Upper lobe of right lung (tissue), 1 donor: Measurements from ENCODE around the gene SPHK2. TPM values are rescaled to one million over a fixed set of nuclear protein-coding genes. Genes with fewer than 3 reads are reported as not detected.

Experiments used
- ATAC-seq: fragments of 200-7000 bp; cut with Tn5 transposase; one replicate; pipeline ENCODE4 v1.9.1; 2020; ENCODE audit warnings: mild to moderate bottlenecking, moderate library complexity
- DNase-seq: peaks from one replicate; pipeline ENCODE4 v3.0.0-alpha.2; 2020
- H3K27ac ChIP-seq: fragments of 200-600 bp; one replicate; pipeline ENCODE4 v1.8.0; 2022
- H3K27me3 ChIP-seq: fragments of 200-600 bp; one replicate; pipeline ENCODE4 v1.8.0; 2022; ENCODE audit warnings: mild to moderate bottlenecking
- H3K36me3 ChIP-seq: fragments of 200-600 bp; one replicate; pipeline ENCODE4 v1.8.0; 2022
- H3K4me1 ChIP-seq: fragments of 200-600 bp; one replicate; pipeline ENCODE4 v1.8.0; 2022
- H3K4me3 ChIP-seq: fragments of 200-600 bp; one replicate; pipeline ENCODE4 v1.8.0; 2022; ENCODE audit warnings: mild to moderate bottlenecking
- H3K9me3 ChIP-seq: fragments of 200-600 bp; one replicate; pipeline ENCODE4 v1.8.0; 2022
- intact Hi-C: fragments of 100-400 bp; cut with DNase I; formaldehyde crosslinking; loops from one replicate; pipeline ENCODE4 v1.11.0; 2022
- total RNA-seq: library from RNA; stranded (reverse); fragmentation: NEBNext Ultra II Directional; extraction: Animal tissue kit (Norgen Biotek cat#: 25700); gene quantifications from one replicate; pipeline ENCODE4 v1.2.1, GENCODE V29; 2021
- TF ChIP-seq, protein P1 (sequence below): fragments of 200-600 bp; IDR thresholded peaks from one replicate; pipeline ENCODE4 v1.8.0; 2022; ENCODE audit warnings: antibody characterized with exemption
- donor health status: DM: no; HTN: yes; CAD: no; lungs with severe emphysema.

The SPHK2 gene
- total RNA-seq, 1 donor from 2014 or later = 23.3 TPM

DNA sequence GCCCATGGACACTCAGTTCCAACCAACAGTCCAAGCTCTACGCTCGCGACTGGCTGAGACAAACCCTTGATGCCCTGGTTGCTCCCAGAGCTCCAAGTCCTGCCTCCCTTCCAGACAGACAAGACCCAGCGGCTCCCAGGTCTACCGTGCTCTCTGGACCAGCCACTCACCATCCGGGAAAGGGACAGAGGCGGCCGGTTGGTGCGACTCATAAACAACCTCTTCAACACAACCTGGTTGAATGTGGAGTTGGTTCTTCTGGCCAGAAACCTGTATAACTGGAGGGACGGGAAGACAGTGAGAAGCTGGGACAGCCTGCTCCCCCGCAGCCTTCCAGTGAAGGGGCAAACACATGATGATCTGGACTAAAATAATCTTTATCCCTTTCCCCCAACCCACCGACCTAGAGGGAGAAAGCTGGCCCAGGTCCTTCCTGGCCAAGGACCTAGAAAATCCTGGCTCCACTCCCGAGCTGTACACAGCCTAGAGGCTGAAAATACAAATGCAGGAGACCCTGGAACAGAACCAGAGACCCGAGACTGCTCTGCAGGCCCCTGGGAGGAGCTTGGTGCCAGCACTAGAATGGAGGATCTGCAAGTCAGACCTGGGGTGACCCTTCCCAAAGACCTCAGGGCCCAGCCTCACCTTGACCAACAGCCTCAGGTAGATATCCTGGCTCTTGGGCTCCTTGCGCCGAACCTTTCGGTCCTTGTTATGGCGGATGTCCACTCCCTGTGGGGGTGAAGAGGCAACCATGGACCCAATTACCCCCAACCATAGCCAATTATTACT, 2.0 kb upstream of the SPHK2 start:
- ATAC-seq (no peak), DNase-seq (no peak)
- peaks cover 27% of the 10 kb centered on the region for H3K4me1 ChIP-seq
- TF ChIP-seq, protein P1, sequence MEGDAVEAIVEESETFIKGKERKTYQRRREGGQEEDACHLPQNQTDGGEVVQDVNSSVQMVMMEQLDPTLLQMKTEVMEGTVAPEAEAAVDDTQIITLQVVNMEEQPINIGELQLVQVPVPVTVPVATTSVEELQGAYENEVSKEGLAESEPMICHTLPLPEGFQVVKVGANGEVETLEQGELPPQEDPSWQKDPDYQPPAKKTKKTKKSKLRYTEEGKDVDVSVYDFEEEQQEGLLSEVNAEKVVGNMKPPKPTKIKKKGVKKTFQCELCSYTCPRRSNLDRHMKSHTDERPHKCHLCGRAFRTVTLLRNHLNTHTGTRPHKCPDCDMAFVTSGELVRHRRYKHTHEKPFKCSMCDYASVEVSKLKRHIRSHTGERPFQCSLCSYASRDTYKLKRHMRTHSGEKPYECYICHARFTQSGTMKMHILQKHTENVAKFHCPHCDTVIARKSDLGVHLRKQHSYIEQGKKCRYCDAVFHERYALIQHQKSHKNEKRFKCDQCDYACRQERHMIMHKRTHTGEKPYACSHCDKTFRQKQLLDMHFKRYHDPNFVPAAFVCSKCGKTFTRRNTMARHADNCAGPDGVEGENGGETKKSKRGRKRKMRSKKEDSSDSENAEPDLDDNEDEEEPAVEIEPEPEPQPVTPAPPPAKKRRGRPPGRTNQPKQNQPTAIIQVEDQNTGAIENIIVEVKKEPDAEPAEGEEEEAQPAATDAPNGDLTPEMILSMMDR = no peak
- no peaks in the 10 kb centered on the region for H3K9me3 ChIP-seq
- intact Hi-C loops = no loop called here
- peak overlapping the region; percentile 90 for H3K4me3 ChIP-seq
- H3K27me3 ChIP-seq = no peaks in the 10 kb centered on the region
- peak overlapping the region; percentile 93 for H3K27ac ChIP-seq
- H3K36me3 ChIP-seq = peaks cover 30% of the 10 kb centered on the region

DNA sequence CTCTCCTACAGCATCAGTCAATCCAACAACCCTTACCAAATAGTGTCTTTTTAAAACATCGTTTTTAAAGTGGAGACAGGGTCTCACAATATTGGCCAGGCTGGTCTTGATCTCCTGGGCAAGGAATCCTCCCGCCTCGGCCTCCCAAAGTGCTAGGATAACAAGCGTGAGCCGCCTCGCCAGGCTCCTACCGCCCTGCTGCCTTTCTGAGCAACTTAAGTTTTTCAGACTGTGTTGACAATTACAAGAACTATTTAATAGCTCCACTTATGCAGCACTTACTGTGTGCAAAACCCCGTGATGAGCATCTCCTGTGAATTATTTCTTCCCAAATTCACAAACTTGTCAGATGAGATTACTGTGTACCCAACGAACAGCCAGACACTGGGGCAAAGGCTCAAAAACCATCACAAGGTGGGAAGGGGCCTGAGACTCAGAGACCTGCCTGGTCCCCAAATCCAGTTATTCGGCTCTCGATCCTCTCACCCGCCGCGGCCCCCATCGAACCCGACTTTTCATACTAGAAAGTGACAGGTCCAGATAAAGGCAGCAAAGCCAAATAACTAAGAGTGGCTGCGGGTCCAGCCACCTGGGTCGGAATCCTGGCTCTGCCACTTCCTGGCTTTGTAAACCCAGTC, 909 bp upstream of the SPHK2 start:
- DNase-seq (no peak), ATAC-seq (no peak)
- Histone ChIP-seq H3K27ac (peak overlapping the region; percentile 93), H3K4me3 (peak overlapping the region; percentile 90), H3K36me3 (peaks cover 30% of the 10 kb centered on the region), H3K9me3 (no peaks in the 10 kb centered on the region), H3K27me3 (no peaks in the 10 kb centered on the region), H3K4me1 (peaks cover 30% of the 10 kb centered on the region)
- TF ChIP-seq, protein P1 = no peak
- intact Hi-C loops = no loop called here

DNA sequence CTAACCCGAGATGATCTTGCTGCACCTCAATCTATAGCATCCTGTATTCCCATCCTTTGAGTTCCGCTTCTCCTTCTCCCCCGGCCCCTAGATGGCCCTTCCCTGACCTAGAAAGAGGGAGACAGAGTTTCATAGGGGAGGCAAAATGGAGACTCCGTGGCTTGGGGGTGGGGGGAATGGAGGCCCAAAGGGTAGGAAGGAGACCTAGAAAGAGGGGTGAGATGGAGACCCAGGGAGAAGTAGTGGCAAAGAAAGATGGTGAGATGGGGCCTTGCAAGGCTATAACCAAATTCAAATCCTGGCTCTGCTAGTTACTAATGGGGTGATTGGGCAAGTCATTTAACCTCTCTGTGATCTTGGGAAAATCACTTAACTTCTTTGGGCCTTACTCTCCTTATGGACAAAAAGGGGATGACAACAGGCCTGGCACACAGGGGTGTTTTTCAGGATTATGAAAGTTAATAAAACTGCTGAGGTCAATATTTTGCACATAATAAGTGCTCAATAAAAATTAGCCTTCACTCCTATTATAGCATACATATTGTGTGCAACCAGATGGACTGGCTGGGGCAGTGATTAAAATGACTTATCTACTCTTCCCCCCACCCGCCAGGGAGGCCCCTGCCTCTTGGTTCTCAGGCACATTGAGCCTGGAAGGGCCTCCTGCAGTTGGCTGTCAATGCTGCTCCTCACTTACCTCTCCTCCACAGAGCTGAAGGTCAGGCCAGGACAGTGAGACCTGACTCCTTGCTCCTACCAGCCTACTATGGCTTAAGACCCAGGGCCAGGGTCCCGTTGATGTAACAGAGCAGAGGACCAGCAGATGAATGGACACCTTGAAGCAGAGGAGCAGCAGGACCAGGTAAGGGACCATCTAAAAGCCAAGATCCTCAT, 633 bp downstream of the SPHK2 start:
- ATAC-seq (no peak), DNase-seq (no peak)
- Histone ChIP-seq H3K36me3 (peaks cover 27% of the 10 kb centered on the region), H3K9me3 (no peaks in the 10 kb centered on the region), H3K27ac (peak overlapping the region; percentile 93), H3K4me3 (peak overlapping the region; percentile 90), H3K4me1 (peaks cover 40% of the 10 kb centered on the region), H3K27me3 (no peaks in the 10 kb centered on the region)
- intact Hi-C loops = no loop called here
- TF ChIP-seq, protein P1 = no peak

DNA sequence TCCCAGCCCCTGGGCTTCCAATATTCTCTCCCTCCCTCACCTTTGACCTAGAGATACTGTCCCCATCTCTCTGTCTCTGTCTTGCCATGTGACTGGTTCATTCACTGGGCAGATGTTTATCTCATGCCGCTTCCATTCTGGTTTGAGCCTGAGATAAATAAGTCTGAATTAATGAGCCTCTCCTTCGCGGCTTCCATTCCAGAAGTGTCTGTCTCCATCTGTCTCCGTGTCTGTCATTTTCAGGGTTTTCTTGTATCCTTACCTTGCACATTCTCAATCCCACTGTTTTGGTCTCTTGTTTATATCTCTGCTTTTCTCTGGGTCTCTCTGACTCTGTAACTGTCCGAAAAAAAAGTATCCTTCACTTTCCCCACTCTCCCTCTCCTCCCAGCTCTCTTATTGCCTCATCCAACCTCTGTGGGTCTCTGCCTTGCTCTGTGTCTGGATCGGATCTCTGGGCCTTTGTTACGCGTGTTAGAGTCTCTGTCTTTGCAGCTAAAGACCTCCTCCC, 4.3 kb downstream of the SPHK2 start:
- Histone ChIP-seq H3K4me1 (peaks cover 16% of the 10 kb centered on the region), H3K4me3 (peak overlapping the region; percentile 36), H3K9me3 (no peaks in the 10 kb centered on the region), H3K27me3 (no peaks in the 10 kb centered on the region), H3K27ac (peak overlapping the region; percentile 53), H3K36me3 (no peaks in the 10 kb centered on the region)
- TF ChIP-seq, protein P1 = no peak
- ATAC-seq (no peak), DNase-seq (no peak)
- intact Hi-C loops = no loop called here

DNA sequence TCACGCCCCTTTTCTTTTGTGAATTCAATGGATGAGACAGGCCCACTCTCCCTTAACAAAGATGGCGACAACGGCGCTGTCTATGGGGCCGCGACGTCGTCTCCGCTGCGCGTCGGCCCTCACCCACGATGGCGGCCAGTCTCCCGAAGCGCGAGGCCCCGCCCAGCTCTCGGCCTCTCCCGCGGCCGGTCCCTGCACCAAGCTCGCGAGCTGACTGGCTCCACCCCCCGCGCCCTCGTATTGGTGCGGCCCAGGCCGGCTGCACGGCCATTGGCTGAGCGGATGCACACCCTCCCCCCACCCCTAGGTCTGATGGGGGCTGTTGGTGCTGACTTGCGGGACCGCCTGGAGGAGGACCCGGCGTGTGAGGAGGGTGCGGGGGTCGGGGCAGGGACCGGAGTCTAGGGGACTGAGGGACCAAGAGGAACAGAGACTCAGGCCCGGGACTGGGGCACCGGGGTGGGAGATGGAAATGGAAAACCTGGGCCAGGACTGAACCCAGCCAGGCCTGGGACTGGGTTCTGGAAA, 4.8 kb downstream of the SPHK2 start:
- intact Hi-C loops = no loop called here

More for the DNA sequence above, 4.8 kb downstream of the SPHK2 start:
- H3K27ac ChIP-seq = peak overlapping the region; percentile 80
- DNase-seq (peak; percentile 99), ATAC-seq (peak; percentile 88)
- peak overlapping the region; percentile 48 for H3K4me3 ChIP-seq
- H3K27me3 ChIP-seq = no peaks in the 10 kb centered on the region
- TF ChIP-seq, protein P1 = no peak
- no peaks in the 10 kb centered on the region for H3K9me3 ChIP-seq
- no peaks in the 10 kb centered on the region for H3K36me3 ChIP-seq
- H3K4me1 ChIP-seq = peaks cover 16% of the 10 kb centered on the region
